Midbrain (tissue), 1 donor: ENCODE measurements around the gene ALCAM.
"Not testable (repeated sequence)": the region's sequence is repeated elsewhere in the genome, so short reads cannot be mapped to it uniquely, and the experiment has no call there.

Experiments used
- DNase-seq: peaks from one replicate; lab custom pipeline; 2025; lab: John Stamatoyannopoulos, UW

ALCAM gene

GRCh38 chr3:105594219-105594618 is 227.5 kb downstream of the ALCAM start:
- DNase-seq: no peak

- no peak for DNase-seq
Observed at GRCh38 chr3:105598042-105598796, 231.5 kb downstream of the ALCAM start.

GRCh38 chr3:105599350-105599749 is 232.6 kb downstream of the ALCAM start:
- DNase-seq: no peak

- not testable (repeated sequence) for DNase-seq
Observed at GRCh38 chr3:105601756-105602155, 235.0 kb downstream of the ALCAM start.

GRCh38 chr3:105602286-105602685 is 235.6 kb downstream of the ALCAM start:
- not testable (repeated sequence) for DNase-seq

GRCh38 chr3:105603516-105603915 is 236.8 kb downstream of the ALCAM start:
- DNase-seq: not testable (repeated sequence)

GRCh38 chr3:105606016-105606415 is 239.3 kb downstream of the ALCAM start:
- DNase-seq: no peak

GRCh38 chr3:105608623-105609022 is 241.9 kb downstream of the ALCAM start:
- DNase-seq: no peak

- no peak for DNase-seq
Observed at GRCh38 chr3:105610473-105610872, 243.8 kb downstream of the ALCAM start.

- DNase-seq: no peak
Observed at GRCh38 chr3:105611304-105612192, 244.8 kb downstream of the ALCAM start.

- DNase-seq: no peak
Observed at GRCh38 chr3:105613120-105613519, 246.4 kb downstream of the ALCAM start.

- DNase-seq: no peak
Observed at GRCh38 chr3:105614288-105615030, 247.8 kb downstream of the ALCAM start.

GRCh38 chr3:105615814-105616213 is 249.1 kb downstream of the ALCAM start:
- no peak for DNase-seq

- no peak for DNase-seq
Observed at GRCh38 chr3:105616374-105617121, 249.8 kb downstream of the ALCAM start.

- DNase-seq: no peak
Observed at GRCh38 chr3:105618556-105618955, 251.8 kb downstream of the ALCAM start.

GRCh38 chr3:105619651-105620050 is 252.9 kb downstream of the ALCAM start:
- DNase-seq: no peak

- DNase-seq: no peak
Observed at GRCh38 chr3:105620236-105620635, 253.5 kb downstream of the ALCAM start.

- no peak for DNase-seq
Observed at GRCh38 chr3:105622169-105622568, 255.5 kb downstream of the ALCAM start.
